Activated CD4-positive, alpha-beta T cell treated with anti-CD3 and anti-CD28 coated beads for 36 hours (primary cell): ENCODE measurements around the gene AMOTL2. TPM values are rescaled to one million over a fixed set of nuclear protein-coding genes. Genes with fewer than 3 reads are reported as not detected.

Experiments
- ATAC-seq: fragments of 200-7000 bp; cut with Tn5 transposase; one replicate; pipeline ENCODE4 v1.10.0; 2021; ENCODE audit warnings: mild to moderate bottlenecking, moderate library complexity
- CTCF ChIA-PET: fragments of 350-600 bp; sonication (Branson Sonifier 250); formaldehyde crosslinking; loops from one replicate; lab custom pipeline; 2021; ENCODE audit warnings: antibody characterized with exemption; lab: Charles Lee
- POLR2A ChIA-PET: fragments of 350-600 bp; sonication (Branson Sonifier 250); formaldehyde crosslinking; loops from one replicate; lab custom pipeline; 2021; ENCODE audit warnings: antibody characterized with exemption, inconsistent platforms; lab: Charles Lee
- DNase-seq: peaks from one replicate; pipeline ENCODE4 v3.0.0-alpha.2; 2020
- H3K27ac Mint-ChIP-seq: one replicate; pipeline ENCODE4 v1.8.0; 2021; ENCODE audit warnings: mixed read lengths
- H3K27me3 Mint-ChIP-seq: one replicate; pipeline ENCODE4 v1.8.0; 2021; ENCODE audit warnings: mixed read lengths
- H3K36me3 Mint-ChIP-seq: one replicate; pipeline ENCODE4 v1.8.0; 2021; ENCODE audit warnings: low read depth, mixed read lengths
- H3K4me1 Mint-ChIP-seq: one replicate; pipeline ENCODE4 v1.8.0; 2021; ENCODE audit warnings: mixed read lengths
- H3K4me3 Mint-ChIP-seq: one replicate; pipeline ENCODE4 v1.8.0; 2021; ENCODE audit warnings: mild to moderate bottlenecking, moderate library complexity, mixed read lengths
- H3K9me3 Mint-ChIP-seq: one replicate; pipeline ENCODE4 v1.8.0; 2021; ENCODE audit warnings: low read depth, mixed read lengths
- intact Hi-C, 2 experiments: fragments of 100-400 bp; cut with DNase I in 1 of 2; cut with micrococcal nuclease in 1 of 2; formaldehyde crosslinking; loops; one replicate each; pipeline versions ENCODE4 v1.14.2 to v1.15.1; 2022 to 2024; cut with DNase I, micrococcal nuclease
- total RNA-seq, 2 experiments: library from RNA; stranded (reverse); gene quantifications; one replicate each; pipeline ENCODE4 v1.2.3, GENCODE V29; 2021

AMOTL2 gene
- total RNA-seq, 2 experiments from 2014 or later, result 0.32 to 0.42 TPM

DNA sequence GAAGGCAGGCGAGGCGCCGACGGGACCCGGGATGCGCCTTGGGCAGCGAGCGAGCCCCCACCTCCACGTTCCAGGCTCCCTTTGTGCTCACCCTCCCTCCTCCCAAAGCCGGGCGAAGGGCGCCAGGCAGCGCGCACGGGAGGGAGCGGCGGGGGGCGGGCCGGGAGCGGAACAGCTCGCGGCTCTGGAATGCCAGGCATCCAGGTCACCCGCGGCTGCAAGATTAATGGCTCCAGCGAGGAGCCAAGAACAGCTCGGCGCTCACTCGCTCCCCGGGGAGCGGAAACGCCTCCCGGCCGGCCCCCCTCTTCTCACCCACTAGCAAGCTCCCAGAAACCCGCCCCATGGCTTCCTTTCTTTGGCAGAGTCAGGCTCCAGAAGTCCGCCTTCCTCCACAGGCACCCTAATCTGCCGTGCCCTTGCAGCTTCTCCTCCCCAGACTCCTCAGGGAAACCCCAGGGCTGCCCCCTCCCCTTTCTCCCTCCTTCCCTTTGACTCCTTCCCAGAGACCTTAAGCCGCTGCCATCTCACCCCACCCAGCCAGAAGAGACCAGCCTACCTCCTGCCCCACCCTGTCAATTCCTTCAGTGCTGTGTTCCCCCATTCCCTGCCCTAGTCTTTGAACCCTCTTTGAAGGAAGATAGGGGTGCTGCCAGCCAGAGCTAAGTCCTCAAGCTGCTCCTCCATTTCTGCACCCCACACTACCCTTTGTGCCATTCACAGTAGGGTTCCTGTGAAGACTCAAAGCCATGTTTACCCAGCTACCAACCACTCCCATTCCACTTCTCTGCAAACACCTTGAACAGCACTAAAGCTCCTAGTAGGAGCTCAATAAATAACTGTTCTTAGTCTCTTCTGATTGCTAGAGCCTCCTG is 9.9 kb downstream of the AMOTL2 start:
- H3K4me1 Mint-ChIP-seq, result peaks cover 25% of the 10 kb centered on the region
- intact Hi-C loops, result no loop called here
- CTCF ChIA-PET, result interaction anchor here (0.7 to 2.2 kb wide), 7 partner anchors 11 to 152 kb away, joined by 4 to 12 read pairs (median 6); no protein-coding TSS in a partner anchor
- POLR2A ChIA-PET, result interaction anchor here (0.5 kb wide), 1 partner anchor 105 kb away, joined by 5 read pairs; no protein-coding TSS in a partner anchor
- no peaks in the 10 kb centered on the region for H3K36me3 Mint-ChIP-seq
- H3K27ac Mint-ChIP-seq, result no peak overlapping the region
- H3K9me3 Mint-ChIP-seq, result no peaks in the 10 kb centered on the region
- DNase-seq (peak; percentile 55), ATAC-seq (peak; percentile 73)
- peak overlapping the region; percentile 38 for H3K4me3 Mint-ChIP-seq
- no peaks in the 10 kb centered on the region for H3K27me3 Mint-ChIP-seq

DNA sequence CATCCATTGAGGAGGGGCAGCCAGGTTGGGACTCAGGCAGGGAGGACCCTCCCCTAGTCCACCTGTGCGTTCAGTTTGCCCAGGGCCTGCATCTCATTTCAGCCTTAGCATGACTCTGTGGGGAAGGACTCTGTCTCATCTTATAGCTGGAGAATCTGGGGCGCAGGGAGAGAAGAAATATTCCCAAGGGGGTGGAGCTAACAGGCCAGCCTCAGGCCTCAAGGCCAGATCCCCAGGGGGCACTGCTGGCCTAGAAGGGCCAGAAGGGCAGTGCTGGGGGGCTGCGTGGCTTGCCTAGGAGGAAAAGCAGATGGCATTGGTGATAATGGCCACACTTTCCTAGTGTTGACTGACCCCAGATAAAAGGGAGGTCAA is 10.9 kb downstream of the AMOTL2 start:
- intact Hi-C loops, result no loop called here
- Mint-ChIP-seq H3K27ac (no peak overlapping the region), H3K4me3 (peak overlapping the region; percentile 38), H3K36me3 (no peaks in the 10 kb centered on the region), H3K9me3 (no peaks in the 10 kb centered on the region), H3K4me1 (peaks cover 25% of the 10 kb centered on the region), H3K27me3 (no peaks in the 10 kb centered on the region)
- DNase-seq, result no peak
- POLR2A ChIA-PET, result no interaction called here
- no peak for ATAC-seq
- CTCF ChIA-PET, result interaction anchor here (0.8 to 2.2 kb wide), 3 partner anchors 10 to 111 kb away, joined by 5 to 12 read pairs (median 11); no protein-coding TSS in a partner anchor

DNA sequence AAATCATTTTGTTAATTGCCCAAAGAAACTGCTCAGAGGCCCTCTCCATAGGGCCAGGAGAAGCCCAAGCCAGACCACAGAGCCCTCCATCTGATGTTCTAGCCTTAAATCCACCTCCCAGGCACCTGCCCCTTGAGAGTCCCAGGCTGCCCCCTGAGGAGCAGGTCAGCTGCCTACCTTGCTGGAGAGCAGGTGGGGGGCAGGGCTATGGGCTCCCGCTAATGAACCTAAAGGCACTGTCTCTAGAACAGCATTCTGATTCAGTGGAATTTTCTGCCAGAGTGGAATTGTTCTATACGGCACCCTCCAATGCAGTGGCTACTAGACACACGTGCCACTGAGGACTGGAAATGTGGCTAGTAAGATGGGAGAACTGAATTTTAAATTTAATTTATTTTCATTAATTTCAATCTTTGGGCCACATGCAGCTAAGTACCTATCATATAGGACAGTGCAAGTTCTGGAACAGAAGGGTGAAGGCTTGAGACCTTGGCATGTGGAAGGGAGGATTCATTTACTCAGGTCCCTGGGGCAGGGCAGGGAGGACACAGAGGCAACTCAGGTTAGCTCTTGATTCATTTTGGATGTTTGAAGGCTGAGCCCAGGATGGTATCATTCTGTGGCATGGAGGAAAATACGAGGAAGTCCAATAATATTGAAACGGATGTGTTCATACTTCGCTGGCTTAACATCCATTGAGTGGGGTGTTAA is 11.4 kb downstream of the AMOTL2 start:
- intact Hi-C loops, result no loop called here

DNA sequence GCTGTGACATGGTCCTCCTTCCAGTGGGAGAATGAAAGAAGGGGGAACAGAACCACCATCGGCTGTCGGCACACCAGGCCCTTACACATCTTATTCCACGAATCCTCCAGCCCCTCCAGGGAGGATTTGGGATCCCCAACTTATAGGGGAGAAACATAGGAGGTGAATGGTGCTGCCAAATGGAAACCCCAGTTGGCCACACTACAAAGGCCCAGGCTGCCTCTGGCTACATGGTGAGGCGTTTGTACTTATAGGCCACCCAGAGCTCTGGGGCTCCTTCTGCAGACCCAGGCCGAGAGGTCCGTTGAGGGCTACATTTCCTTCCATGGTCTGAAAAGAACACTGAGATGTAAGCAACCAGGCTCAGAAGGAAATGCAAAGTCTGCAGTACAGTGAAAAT is 12.0 kb downstream of the AMOTL2 start:
- no peaks in the 10 kb centered on the region for H3K27me3 Mint-ChIP-seq

More for the DNA sequence above, 11.4 kb downstream of the AMOTL2 start:
- ATAC-seq (no peak), DNase-seq (no peak)
- H3K4me1 Mint-ChIP-seq, result peaks cover 23% of the 10 kb centered on the region
- H3K27ac Mint-ChIP-seq, result no peak overlapping the region
- POLR2A ChIA-PET, result no interaction called here
- no peaks in the 10 kb centered on the region for H3K27me3 Mint-ChIP-seq
- no peaks in the 10 kb centered on the region for H3K9me3 Mint-ChIP-seq
- H3K4me3 Mint-ChIP-seq, result no peak overlapping the region
- CTCF ChIA-PET, result interaction anchor here (2.2 kb wide), 1 partner anchor 55 kb away, joined by 11 read pairs; no protein-coding TSS in a partner anchor
- no peaks in the 10 kb centered on the region for H3K36me3 Mint-ChIP-seq

DNA sequence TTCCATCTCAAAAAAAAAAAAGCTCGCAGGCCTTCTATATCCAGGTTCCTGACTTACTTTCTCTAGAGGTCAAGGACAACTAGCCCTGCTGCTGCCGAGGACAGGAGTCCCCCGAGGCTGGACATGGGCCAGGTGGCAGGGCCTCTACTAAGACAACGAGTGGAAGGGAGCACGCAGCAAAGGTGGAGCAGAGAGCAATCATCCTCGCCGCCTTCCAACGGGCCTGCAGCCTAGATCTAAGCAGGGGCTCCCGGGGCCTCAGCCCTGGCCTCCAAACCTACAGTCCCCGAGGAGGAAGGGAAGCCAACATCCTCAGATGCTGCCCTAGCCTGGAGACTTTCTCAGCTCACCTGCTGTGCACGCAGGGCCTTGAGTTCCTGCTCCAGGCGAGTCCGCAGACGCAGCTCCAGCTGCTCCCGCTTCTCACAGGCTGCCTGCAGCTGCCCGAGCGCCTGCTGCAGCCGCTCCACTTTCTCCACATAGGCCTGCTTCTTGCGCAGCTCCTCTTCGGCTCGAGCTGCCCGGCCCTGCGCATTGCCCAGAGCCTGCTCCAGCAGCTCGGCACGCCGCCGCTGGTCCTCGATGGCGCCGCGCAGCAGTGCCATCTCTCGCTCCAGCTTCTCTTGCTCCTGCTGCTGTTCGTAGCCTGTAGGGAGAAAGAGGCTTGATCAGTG is 12.9 kb downstream of the AMOTL2 start:
- Mint-ChIP-seq H3K27ac (no peak overlapping the region), H3K27me3 (no peaks in the 10 kb centered on the region), H3K9me3 (no peaks in the 10 kb centered on the region), H3K4me3 (no peak overlapping the region), H3K4me1 (peaks cover 23% of the 10 kb centered on the region), H3K36me3 (no peaks in the 10 kb centered on the region)
- intact Hi-C loops, result no loop called here
- POLR2A ChIA-PET, result no interaction called here
- ATAC-seq (no peak), DNase-seq (no peak)
- CTCF ChIA-PET, result no interaction called here

More for the DNA sequence above, 12.0 kb downstream of the AMOTL2 start:
- CTCF ChIA-PET, result no interaction called here
- no peaks in the 10 kb centered on the region for H3K9me3 Mint-ChIP-seq
- no peak for ATAC-seq
- no peak overlapping the region for H3K27ac Mint-ChIP-seq
- peaks cover 23% of the 10 kb centered on the region for H3K4me1 Mint-ChIP-seq
- no peak for DNase-seq
- POLR2A ChIA-PET, result no interaction called here
- H3K36me3 Mint-ChIP-seq, result no peaks in the 10 kb centered on the region
- H3K4me3 Mint-ChIP-seq, result no peak overlapping the region
- intact Hi-C loops, result no loop called here

DNA sequence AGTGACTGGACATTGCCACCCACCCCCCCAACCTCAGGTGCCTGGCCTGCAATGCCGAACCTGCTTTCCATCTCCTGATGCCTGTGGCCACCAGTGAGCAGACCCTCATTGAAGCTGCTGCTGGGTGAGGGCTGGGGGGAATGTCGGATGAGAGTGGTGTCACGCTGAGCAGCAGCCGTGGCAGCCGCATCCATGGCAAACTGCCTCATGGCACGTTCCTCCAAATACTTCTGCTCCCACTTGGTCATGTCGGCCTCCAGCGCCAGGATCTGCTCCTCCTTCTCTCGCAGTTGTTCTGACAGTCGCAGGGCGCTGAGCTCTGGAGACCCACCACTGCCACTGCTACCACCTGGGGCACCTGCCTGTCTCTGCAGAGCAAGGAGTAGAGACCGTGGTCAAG is 14.2 kb downstream of the AMOTL2 start:
- POLR2A ChIA-PET, result no interaction called here
- H3K27ac Mint-ChIP-seq, result no peak overlapping the region
- H3K36me3 Mint-ChIP-seq, result no peaks in the 10 kb centered on the region
- no peak for ATAC-seq
- no peak overlapping the region for H3K4me3 Mint-ChIP-seq
- peaks cover 17% of the 10 kb centered on the region for H3K4me1 Mint-ChIP-seq
- intact Hi-C loops, result no loop called here
- DNase-seq, result no peak
- CTCF ChIA-PET, result interaction anchor here (1.3 kb wide), 1 partner anchor 114 kb away, joined by 3 read pairs; no protein-coding TSS in a partner anchor
- H3K27me3 Mint-ChIP-seq, result no peaks in the 10 kb centered on the region
- no peaks in the 10 kb centered on the region for H3K9me3 Mint-ChIP-seq

DNA sequence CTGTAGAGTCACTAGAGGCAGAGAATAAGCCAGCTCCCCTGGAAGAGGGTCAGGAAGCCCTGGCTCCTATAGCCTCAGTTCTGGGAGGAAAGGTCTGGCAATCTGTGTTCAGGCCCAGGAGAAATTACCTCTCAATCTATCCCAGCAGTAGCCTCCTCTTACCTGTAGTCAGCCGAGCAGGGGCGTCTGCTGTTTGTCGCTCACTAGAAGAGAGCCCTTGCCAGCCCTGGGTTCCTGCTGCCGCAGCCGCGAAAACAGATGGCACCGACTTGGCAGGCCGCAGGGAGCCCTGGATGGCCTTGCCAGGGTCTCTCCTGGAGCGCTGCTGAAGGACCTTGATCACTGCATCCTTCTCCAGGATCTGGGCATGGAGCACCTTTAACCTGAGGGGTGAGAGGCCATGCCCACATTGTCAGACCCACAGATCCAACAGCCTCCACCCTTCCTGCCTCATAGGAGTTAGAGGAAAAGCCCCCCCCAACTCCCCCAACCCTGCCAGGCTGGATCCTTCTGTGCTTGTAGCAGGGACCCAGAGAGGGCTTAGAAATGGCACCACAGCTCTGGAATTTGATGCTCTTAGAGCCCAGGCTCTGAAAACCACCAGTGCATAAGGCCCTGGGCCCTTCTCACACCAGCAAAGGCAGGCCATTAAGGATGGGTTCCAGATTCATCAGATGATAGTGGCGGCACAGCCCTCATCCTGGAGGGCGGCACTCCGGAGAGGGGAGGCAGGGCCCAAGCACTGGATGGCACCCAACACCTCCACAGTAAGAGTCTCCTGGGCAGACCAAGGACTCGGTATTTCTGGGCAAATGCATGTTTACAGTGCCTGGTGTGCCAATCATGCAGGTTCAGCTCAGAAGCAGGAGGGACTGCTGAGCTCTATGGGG is 14.9 kb downstream of the AMOTL2 start:
- ATAC-seq (no peak), DNase-seq (no peak)
- Mint-ChIP-seq H3K27me3 (no peaks in the 10 kb centered on the region), H3K4me3 (no peak overlapping the region), H3K9me3 (no peaks in the 10 kb centered on the region), H3K4me1 (peaks cover 10% of the 10 kb centered on the region), H3K27ac (no peak overlapping the region), H3K36me3 (no peaks in the 10 kb centered on the region)
- CTCF ChIA-PET, result interaction anchor here (1.1 to 1.3 kb wide), 3 partner anchors 18 to 115 kb away, joined by 3 read pairs; no protein-coding TSS in a partner anchor
- POLR2A ChIA-PET, result no interaction called here
- intact Hi-C loops, result no loop called here

DNA sequence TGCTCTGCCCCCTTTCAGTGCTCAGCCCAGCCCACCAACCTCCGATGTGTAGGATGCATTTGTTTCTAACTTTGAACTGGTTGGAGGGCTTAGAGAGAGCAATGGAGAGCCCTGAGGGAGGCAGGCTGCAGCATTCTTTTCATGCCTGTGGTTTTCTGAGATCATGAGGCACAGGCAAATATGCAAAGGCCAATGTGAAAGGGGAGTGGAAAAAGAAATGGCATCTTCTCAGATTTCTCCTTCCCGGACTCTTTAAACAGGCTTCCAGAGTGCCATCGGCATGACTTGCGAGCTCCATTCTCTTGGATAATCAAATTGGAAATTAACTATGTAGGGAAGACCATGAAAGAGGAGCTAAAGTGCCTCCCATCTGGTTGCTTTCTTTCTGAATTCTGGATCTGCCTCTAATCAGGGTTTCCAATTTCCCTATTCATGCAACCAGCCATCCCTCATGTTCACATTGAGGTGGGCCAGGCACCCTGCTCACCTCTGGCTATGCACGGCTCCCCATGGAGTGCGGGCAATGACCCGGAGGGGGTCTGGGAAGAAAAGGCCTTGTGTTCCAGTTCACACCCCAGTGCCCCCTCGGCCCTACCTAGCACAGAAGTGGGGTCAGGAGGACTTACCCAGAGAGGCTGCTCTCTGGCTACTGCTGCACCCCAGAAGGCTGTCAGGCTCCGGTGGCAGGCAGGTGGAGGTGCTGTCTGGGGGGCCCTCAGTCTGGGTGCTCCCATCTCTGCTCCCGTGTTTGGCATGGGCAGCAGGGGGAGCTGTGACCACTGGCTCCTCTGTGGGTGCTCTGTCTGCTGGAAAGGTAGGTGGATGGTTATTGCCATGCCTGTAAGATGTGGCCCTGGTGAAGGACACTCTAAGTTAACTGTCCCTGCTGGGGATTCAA is 16.1 kb downstream of the AMOTL2 start:
- H3K4me1 Mint-ChIP-seq, result peaks cover under 1% of the 10 kb centered on the region
- no peak overlapping the region for H3K4me3 Mint-ChIP-seq
- no peak overlapping the region for H3K27ac Mint-ChIP-seq
- ChIA-PET POLR2A (no interaction called here), CTCF (interaction anchor here (0.7 to 1.1 kb wide), 5 partner anchors 19 to 181 kb away, joined by 3 to 5 read pairs (median 3); no protein-coding TSS in a partner anchor)
- H3K36me3 Mint-ChIP-seq, result no peaks in the 10 kb centered on the region
- H3K27me3 Mint-ChIP-seq, result no peaks in the 10 kb centered on the region
- ATAC-seq, result no peak
- intact Hi-C loops, result loop anchor here in 1 of 2 experiments (1.0 kb wide), 1 partner anchor 116 kb away; no protein-coding TSS in a partner anchor
- DNase-seq, result peak; percentile 47
- no peaks in the 10 kb centered on the region for H3K9me3 Mint-ChIP-seq

DNA sequence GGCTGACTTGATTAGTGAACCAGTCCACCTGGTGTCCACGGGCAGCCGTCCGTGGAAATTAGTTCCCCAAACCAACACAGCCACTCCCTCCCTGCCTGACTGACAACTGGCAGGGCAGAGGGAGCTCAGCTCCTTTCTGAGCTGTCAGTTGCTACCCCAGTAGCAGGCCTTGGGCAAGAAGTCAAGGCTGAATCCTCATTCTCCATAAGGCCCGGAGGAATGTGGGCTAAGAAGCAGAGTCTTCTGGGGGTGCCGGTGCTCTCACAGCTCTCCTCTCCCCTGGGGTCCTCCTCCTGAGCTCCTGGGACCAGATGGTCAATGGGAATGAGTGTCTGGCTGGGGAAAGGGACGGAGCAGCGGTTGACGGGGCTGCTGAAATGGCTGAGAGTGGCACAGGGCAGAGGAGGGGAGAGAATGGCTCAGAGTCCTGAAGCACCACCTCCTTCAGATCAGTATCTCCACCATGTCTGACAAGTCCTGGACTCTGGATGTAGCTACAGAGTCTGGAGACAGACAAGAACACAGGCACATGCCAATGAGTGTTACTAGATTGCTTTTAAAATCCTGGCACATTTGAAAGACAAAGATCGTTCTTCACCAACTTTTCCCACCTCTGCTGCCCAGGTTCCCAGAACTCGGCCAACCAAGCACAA is 16.9 kb downstream of the AMOTL2 start:
- Mint-ChIP-seq H3K27ac (no peak overlapping the region), H3K4me1 (no peaks in the 10 kb centered on the region), H3K27me3 (no peaks in the 10 kb centered on the region), H3K9me3 (no peaks in the 10 kb centered on the region), H3K36me3 (no peaks in the 10 kb centered on the region), H3K4me3 (no peak overlapping the region)
- intact Hi-C loops, result no loop called here
- ATAC-seq, result no peak
- no peak for DNase-seq
- CTCF ChIA-PET, result interaction anchor here (0.7 to 1.0 kb wide), 4 partner anchors 23 to 180 kb away, joined by 3 to 5 read pairs (median 3); no protein-coding TSS in a partner anchor
- POLR2A ChIA-PET, result no interaction called here
